GM12872 (cell line): ENCODE data around the gene PDIA2.

Experiments
- CTCF ChIP-seq: IDR thresholded peaks from 3 replicates; pipeline ENCODE4 v1.5.1; 2011; ENCODE audit warnings: low read depth, mild to moderate bottlenecking, low read length, moderate library complexity; ENCODE audit not compliant: insufficient read depth

Gene PDIA2

GRCh38 chr16:285146-286055, 2.4 kb downstream of the PDIA2 start:
- TF ChIP-seq CTCF: no peak

- no peak for TF ChIP-seq CTCF
Measured at GRCh38 chr16:286491-287297, 3.7 kb downstream of the PDIA2 start.

GRCh38 chr16:287298-287811, 4.4 kb downstream of the PDIA2 start:
- no peak for TF ChIP-seq CTCF

GRCh38 chr16:287981-288920, 5.3 kb downstream of the PDIA2 start:
- no peak for TF ChIP-seq CTCF

GRCh38 chr16:289395-289997, 6.5 kb downstream of the PDIA2 start:
- TF ChIP-seq CTCF: no peak

GRCh38 chr16:290015-290680, 7.2 kb downstream of the PDIA2 start:
- no peak for TF ChIP-seq CTCF
